Measurements from ENCODE around the gene SIRPA.

The SIRPA gene

GRCh38 chr20:1857466-1857865 lies 37.7 kb upstream of the SIRPA start:
- Histone ChIP-seq H3K4me3 (ENCODE audit: low read depth, low read length) (no peak overlapping the region), H3K9me3 (ENCODE audit: severe bottlenecking) (no peaks in the 10 kb centered on the region), H3K36me3 (no peaks in the 10 kb centered on the region), H3K27me3 (ENCODE audit: insufficient read depth, low read depth, severe bottlenecking) (no peaks in the 10 kb centered on the region), H3K27ac (no peak overlapping the region)
- DNase-seq = no peak
- no peak for TF ChIP-seq CTCF (IDR thresholded peaks at IDR 0.05; ENCODE audit: low read depth, low read length)

GRCh38 chr20:1858871-1859270 lies 36.3 kb upstream of the SIRPA start:
- no peak for DNase-seq
- H3K27me3 ChIP-seq (ENCODE audit: insufficient read depth, low read depth, severe bottlenecking) = no peaks in the 10 kb centered on the region
- TF ChIP-seq CTCF (IDR thresholded peaks at IDR 0.05; ENCODE audit: low read depth, low read length) = no peak
- no peak overlapping the region for H3K4me3 ChIP-seq (ENCODE audit: low read depth, low read length)
- H3K36me3 ChIP-seq = no peaks in the 10 kb centered on the region
- no peak overlapping the region for H3K27ac ChIP-seq
- H3K9me3 ChIP-seq (ENCODE audit: severe bottlenecking) = no peaks in the 10 kb centered on the region

GRCh38 chr20:1860446-1860845 lies 34.8 kb upstream of the SIRPA start:
- H3K9me3 ChIP-seq (ENCODE audit: severe bottlenecking) = no peaks in the 10 kb centered on the region
- H3K27ac ChIP-seq = no peak overlapping the region
- H3K27me3 ChIP-seq (ENCODE audit: insufficient read depth, low read depth, severe bottlenecking) = no peaks in the 10 kb centered on the region
- TF ChIP-seq CTCF (IDR thresholded peaks at IDR 0.05; ENCODE audit: low read depth, low read length) = no peak
- H3K4me3 ChIP-seq (ENCODE audit: low read depth, low read length) = no peak overlapping the region
- no peaks in the 10 kb centered on the region for H3K36me3 ChIP-seq
- no peak for DNase-seq

- Histone ChIP-seq H3K4me3 (ENCODE audit: low read depth, low read length) (no peak overlapping the region), H3K9me3 (ENCODE audit: severe bottlenecking) (no peaks in the 10 kb centered on the region), H3K27ac (no peak overlapping the region), H3K27me3 (ENCODE audit: insufficient read depth, low read depth, severe bottlenecking) (no peaks in the 10 kb centered on the region), H3K36me3 (no peaks in the 10 kb centered on the region)
- no peak for DNase-seq
- TF ChIP-seq CTCF (IDR thresholded peaks at IDR 0.05; ENCODE audit: low read depth, low read length) = no peak
Observed at GRCh38 chr20:1861347-1861976, 33.7 kb upstream of the SIRPA start.

GRCh38 chr20:1861996-1862662 lies 33.1 kb upstream of the SIRPA start:
- no peak for DNase-seq
- H3K9me3 ChIP-seq (ENCODE audit: severe bottlenecking) = no peaks in the 10 kb centered on the region
- no peaks in the 10 kb centered on the region for H3K27me3 ChIP-seq (ENCODE audit: insufficient read depth, low read depth, severe bottlenecking)
- H3K27ac ChIP-seq = no peak overlapping the region
- TF ChIP-seq CTCF (IDR thresholded peaks at IDR 0.05; ENCODE audit: low read depth, low read length) = no peak
- H3K4me3 ChIP-seq (ENCODE audit: low read depth, low read length) = no peak overlapping the region
- no peaks in the 10 kb centered on the region for H3K36me3 ChIP-seq

GRCh38 chr20:1862663-1863053 lies 32.5 kb upstream of the SIRPA start:
- Histone ChIP-seq H3K4me3 (ENCODE audit: low read depth, low read length) (no peak overlapping the region), H3K27ac (no peak overlapping the region), H3K9me3 (ENCODE audit: severe bottlenecking) (no peaks in the 10 kb centered on the region), H3K36me3 (no peaks in the 10 kb centered on the region), H3K27me3 (ENCODE audit: insufficient read depth, low read depth, severe bottlenecking) (no peaks in the 10 kb centered on the region)
- DNase-seq = no peak
- TF ChIP-seq CTCF (IDR thresholded peaks at IDR 0.05; ENCODE audit: low read depth, low read length) = no peak
